D721Med (cell line): ENCODE measurements around the gene ZRANB2.
A peak's percentile ranks its signal among the peaks of the same experiment; 100 is the strongest.

Experiments
- DNase-seq: peaks from one replicate; pipeline ENCODE4 v3.0.0; 2011; ENCODE audit warnings: low spot score; ENCODE audit not compliant: insufficient read length
- FAIRE-seq: peaks from 2 replicates; lab custom pipeline; 2011; peaks lifted over from hg19 to GRCh38; lab: Jason Lieb, UNC
- CTCF ChIP-seq: IDR thresholded peaks from 2 replicates; pipeline ENCODE4 v1.5.1; 2012; ENCODE audit warnings: mild to moderate bottlenecking, control low read depth; ENCODE audit not compliant: insufficient read depth; ENCODE audit errors: missing control alignments

The ZRANB2 gene

GRCh38 chr1:71087060-71087459, 6.2 kb upstream of the ZRANB2 start:
- TF ChIP-seq CTCF, result no peak
- FAIRE-seq (peak; percentile 16), DNase-seq (no peak)

GRCh38 chr1:71086331-71086730, 5.5 kb upstream of the ZRANB2 start:
- TF ChIP-seq CTCF, result no peak
- DNase-seq, result no peak
- no peak for FAIRE-seq

GRCh38 chr1:71083271-71083670, 2.4 kb upstream of the ZRANB2 start:
- FAIRE-seq (no peak), DNase-seq (no peak)
- no peak for TF ChIP-seq CTCF

- FAIRE-seq, result no peak
- no peak for DNase-seq
Measured at GRCh38 chr1:71081697-71082080, 854 bp upstream of the ZRANB2 start.

GRCh38 chr1:71080230-71080738, 551 bp downstream of the ZRANB2 start:
- DNase-seq, result no peak
- no peak for TF ChIP-seq CTCF
- no peak for FAIRE-seq

More at GRCh38 chr1:71081697-71082080, 854 bp upstream of the ZRANB2 start:
- no peak for TF ChIP-seq CTCF

GRCh38 chr1:71074681-71075080, 6.2 kb downstream of the ZRANB2 start:
- FAIRE-seq (no peak), DNase-seq (no peak)
- TF ChIP-seq CTCF, result no peak

GRCh38 chr1:71072273-71072672, 8.6 kb downstream of the ZRANB2 start:
- FAIRE-seq (no peak), DNase-seq (no peak)
- no peak for TF ChIP-seq CTCF
